Amniotic epithelial cell (primary cell): ENCODE measurements around the gene SH2D6.
A peak's percentile ranks its signal among the peaks of the same experiment; 100 is the strongest.

Source experiments
- DNase-seq: peaks from one replicate; pipeline ENCODE4 v3.0.0-alpha.2; 2010; ENCODE audit warnings: low read depth

Gene SH2D6

DNA sequence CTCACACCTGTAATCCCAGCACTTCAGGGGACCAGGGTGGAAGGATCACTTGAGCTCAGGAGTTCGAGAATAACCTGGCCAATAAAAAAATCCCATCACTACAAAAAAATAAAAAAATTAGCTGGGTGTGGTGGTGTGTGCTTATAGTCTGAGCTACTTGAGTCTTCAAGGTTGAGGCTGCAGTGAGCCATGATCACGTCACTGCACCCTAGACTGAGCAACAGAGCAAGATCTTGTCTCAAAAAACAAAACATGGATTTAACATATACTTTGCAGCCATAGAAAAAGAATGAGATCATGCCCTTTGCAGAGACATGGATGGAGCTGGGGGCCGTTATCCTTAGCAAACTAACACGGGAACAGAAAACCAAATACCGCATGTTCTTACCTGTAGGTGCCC lies 22.2 kb downstream of the SH2D6 start:
- no peak for DNase-seq

DNA sequence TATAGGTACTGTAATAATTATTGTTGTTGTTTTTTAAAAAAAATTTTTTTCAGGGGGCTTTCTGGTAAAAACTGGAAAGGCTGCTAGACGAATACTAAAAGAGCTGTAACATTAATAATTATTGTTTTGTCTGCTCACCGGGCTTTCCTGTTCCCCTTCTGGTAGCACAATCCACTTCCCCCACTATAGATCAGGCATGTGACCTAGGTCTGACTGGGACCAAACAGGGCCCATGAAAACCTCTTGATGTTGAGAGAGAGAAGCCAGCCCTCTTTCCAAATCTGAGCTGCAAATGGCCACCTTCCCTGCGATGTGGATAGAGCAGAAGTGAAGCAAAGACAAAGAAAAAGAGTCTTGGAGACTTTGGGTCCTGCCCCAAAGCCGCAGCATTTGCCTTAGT lies 23.4 kb downstream of the SH2D6 start:
- no peak for DNase-seq

DNA sequence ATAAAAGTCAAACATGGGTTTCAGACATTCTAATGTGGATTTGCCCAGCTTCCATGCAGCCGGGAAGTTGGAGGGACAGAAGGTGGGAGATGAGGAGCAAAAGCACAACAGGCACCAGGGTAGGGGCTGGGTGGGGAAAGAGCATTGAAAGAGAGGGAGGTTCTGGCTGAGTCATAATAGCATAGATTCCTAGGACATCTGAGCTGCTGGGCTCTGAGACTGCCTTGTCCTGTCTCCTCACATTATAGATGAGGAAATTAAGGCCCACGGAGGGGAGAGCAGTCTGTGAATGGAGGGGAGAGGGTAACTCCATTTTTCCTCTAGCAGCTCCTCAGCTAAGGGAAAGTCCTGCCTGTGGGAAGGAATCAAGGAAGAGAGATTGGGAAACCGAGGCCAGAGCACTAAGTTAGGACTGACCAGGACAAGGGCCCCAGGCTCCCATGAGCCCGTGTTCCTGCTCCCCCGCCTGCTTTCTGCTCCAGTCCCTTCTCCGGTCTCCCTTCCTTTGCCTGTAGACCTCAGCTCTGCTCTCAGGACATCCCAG lies 26.2 kb downstream of the SH2D6 start:
- DNase-seq = peak; percentile 58

DNA sequence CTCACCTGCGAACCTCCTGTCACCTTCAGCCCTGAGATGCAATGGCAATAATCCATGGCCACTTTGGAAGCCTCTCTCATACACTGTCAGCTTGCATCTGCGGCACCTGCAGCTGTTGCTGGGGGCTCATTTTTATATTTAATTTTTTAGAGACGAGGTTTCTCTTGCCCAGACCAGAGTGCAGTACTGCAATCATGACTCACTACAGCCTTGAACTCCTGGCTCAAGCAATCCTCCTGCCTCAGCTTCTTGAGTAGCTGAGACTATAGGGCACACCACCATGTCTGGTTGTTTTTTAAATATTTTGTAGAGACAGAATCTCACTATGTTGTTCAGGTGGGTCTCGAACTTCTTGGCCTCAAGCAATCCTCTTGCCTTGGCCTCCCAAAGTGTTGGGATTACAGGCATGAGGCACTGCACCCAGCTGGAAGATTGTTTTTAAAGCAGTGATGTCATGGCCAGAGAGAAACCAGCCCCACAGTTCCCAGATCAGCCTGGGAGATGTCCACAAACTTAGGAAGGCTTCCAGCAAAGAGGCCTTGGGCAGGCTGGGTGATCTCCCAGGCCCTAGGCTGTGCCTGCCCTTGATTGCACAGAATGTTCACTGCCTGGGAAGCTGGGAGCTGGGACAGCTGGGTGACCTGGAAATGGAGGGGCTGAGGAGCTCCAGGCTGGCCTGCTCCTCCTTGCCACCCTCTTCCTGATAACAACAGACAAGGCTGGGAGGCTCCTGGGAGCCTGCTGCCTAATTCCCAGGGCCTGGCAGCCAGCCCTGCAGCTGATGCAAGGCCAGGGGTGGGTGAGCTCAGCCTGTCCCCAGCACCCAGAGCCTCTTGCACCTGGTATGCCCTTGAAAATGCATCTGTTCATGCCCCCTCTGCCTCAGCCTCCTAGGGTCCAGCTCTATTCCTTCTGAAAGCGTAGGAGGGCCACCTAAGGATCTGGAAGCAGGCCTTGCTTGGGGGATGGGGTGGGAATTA lies 27.1 kb downstream of the SH2D6 start:
- DNase-seq = peak; percentile 84

DNA sequence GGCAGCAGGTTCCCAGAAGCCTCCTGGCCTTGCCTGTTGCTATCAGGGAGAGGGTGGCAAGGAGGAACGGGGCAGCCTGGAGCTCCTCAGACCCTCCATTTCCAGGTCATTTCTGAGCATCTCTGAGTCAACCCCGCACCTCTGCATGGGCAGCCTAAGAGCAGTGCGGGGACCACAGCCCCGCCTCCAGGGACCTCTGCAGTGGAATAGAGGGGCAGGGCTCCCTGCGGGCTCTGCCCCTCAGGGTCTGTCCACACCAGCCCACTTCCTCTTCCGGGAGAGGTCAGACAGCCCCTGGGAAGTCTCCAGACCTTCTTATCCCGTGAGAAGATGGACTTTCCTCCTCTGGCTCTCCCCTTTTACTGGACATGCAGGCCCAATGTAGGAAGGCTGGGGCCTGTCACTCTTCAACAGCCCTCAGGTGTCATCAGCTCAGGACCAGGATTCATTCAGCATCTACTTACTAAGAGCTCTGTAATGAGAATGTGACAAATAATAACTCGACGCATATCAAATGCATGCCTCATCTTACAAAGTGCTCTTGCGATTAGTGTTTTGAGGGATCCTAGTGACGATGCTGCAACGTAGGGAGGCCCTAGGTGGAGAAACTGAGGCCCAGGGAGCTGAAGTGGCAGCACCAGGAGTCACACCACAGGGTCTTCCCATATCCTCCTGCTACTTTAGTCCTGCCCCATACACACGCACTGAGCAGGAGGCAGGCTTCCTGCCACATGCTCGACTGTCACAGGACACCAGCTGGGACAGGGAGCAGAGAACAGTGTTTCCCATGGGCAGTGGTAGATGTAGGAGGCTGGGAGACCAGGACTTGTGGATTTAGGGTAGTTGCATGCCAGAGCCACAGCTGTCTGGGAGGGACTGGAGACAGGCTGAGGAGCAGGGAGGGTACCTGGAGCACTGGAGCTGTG lies 28.0 kb downstream of the SH2D6 start:
- DNase-seq = no peak

DNA sequence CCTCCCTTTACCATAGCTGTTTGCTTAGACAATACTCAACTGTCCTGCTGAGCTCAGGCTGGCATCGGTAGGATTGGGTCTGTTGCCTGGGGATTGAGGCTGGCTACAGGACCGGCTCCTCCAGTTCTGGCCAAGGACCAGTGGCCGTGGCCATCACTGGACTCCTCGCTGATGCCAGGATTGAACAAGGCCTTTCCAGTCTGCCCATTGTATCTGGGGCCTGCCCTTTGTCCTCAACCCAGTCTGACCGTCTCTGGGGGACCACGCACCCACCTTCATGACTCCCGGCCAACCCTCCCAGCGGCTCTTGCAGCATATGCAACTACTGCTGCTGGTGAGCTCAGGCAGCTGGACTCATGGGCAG lies 28.7 kb downstream of the SH2D6 start:
- DNase-seq = no peak

DNA sequence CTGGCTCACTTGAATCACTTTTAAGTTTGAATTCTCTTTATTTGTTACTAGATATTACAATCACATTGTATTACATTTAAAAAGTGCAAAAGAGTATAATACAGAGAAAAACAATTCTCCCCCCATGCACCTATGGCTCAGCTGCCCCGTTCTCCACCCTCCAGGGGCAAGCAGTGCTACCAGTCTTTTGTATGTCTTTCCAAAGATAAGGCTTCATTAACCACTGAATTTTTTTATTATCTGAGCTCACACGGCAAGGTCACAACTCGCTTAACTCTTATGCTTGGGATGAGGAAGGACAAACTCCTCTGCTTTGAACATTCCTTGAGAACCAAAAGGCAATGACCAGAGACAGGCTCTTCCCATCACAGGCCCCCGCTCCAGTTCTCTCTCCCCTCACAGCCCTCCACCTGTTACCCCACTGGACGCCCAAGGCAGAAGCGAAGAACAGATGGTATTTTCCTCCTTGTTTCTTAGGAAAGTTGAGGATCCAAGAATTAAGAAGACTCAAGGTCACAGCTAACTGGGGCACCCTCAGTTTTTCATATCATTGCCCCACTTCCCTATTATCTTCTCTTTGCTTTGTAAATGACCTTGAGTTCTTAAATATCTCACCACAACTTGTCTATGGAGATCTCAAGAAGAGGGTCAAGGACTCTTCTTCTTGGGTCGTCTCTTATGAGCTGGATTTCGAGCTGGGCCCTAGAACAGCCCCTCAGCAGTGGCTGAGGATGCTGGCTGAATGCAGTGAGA lies 30.1 kb downstream of the SH2D6 start:
- DNase-seq = no peak

DNA sequence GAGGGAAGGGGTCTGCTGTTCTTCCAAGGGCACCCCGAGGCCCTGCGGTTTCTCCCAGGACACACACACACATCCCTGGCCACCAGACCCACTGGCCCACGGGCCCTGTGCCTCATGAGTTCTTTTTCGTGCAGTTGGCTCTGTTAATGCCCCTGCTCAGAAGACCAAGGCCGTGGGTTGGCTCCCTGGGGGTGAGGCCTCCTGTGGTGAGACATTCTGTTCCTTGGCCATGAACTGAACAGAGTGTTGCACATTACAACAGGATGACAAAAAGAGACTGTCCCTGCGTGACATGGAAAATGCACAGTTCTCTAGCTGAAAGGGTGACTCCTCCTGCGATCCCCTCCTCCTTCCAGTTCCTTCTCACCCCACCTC lies 30.7 kb downstream of the SH2D6 start:
- peak; percentile 18 for DNase-seq

DNA sequence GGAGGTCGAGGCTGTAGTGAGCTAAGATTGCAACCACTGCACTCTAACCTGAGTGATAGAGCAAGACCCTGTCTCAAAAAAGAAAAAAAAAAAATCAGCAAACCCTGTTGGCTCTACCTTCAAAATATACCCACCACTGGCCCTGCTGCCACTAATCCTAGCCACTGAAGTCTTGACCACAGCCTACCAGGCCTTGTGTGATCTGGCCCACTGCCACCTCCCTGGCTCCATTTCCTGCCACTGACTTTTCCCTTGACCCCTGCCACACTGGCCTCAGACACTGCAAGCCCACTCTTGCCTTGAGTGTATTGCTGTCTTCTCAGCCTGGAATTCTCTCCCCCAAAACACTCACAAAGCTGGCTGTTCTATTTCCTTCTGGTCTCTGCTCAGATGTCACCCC lies 33.7 kb downstream of the SH2D6 start:
- no peak for DNase-seq

DNA sequence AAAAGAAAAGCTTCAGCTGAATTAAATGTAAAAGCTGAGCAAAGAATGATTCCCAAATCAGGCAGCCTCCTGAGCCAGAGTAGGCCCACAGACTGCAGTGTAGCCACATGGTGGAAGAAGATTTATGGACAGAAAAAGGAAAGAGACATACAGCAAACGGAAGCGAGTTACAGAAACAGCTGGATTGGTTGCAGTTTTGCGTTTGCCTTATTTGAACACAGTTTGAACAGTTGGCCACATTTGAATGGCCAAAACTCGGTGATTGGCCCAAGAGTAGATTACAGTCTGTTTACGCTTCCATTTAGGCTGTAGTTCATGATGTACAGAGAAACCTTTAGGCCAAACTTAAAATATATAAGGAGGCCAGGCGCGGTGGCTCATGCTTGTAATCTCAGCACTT lies 35.1 kb downstream of the SH2D6 start:
- DNase-seq = no peak

DNA sequence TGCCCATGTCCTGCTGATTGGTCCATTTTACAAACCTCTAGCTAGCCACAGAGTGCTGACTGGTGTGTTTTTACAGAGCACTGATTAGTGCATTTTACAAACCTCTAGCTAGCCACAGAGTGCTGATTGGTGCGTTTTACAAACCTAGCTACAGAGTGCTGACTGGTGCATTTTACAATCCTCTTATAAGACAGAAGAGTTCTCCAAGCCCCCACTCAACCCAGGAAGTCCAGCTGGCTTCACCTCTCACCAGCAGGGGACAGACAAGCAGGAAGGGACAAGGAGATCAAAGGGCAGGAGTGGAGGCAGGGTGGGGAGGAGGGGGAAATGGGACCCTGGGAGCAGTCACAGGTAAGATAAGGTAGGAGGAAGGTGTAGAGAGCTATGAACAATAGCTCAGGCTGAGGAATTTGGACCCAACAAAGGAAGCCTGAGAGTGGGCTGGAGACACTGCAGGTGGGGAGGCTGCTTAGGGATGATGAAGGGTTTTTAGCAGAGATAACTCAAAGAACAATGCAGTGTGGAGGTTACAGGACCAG lies 37.1 kb downstream of the SH2D6 start:
- DNase-seq = no peak

DNA sequence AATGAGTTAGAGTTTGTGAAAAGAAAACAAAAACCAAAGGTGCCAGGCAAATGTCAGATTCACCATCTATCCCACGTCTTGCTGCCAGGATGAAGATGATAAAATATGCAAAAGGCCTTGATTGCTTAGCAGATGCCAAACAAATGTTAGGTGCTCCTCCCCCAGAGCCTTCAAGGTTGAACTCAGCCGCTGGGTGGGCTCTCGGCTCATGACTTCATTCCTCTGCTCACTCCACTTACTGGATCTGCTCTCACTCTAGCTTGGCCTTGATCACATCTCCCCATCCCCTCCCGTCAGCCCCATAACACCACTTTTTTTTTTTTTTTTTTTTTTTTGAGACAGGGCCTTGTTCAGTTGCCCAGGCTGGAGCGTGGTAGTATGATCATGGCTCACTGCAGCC lies 38.5 kb downstream of the SH2D6 start:
- DNase-seq = peak; percentile 40

DNA sequence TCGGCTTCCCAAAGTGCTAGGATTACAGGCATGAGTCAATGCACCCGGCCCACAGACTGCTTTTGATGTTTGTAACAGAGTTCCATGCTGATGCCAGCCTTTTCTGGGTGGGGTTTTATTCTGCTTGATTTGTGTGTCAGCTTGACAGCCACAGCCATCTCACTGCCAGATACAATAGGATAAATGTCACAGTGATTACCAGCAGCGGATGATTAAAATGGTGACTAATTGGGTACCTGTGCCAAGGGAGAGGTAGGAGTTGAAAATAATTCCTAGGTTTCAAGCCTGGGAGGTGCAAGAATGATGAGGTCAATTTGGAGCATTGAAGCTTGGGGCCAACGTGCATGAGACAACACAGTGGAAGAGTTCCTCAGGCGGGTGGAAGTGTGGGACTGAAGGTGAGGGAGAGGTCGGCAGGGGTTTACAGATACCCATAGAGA lies 39.4 kb downstream of the SH2D6 start:
- DNase-seq = peak; percentile 31

DNA sequence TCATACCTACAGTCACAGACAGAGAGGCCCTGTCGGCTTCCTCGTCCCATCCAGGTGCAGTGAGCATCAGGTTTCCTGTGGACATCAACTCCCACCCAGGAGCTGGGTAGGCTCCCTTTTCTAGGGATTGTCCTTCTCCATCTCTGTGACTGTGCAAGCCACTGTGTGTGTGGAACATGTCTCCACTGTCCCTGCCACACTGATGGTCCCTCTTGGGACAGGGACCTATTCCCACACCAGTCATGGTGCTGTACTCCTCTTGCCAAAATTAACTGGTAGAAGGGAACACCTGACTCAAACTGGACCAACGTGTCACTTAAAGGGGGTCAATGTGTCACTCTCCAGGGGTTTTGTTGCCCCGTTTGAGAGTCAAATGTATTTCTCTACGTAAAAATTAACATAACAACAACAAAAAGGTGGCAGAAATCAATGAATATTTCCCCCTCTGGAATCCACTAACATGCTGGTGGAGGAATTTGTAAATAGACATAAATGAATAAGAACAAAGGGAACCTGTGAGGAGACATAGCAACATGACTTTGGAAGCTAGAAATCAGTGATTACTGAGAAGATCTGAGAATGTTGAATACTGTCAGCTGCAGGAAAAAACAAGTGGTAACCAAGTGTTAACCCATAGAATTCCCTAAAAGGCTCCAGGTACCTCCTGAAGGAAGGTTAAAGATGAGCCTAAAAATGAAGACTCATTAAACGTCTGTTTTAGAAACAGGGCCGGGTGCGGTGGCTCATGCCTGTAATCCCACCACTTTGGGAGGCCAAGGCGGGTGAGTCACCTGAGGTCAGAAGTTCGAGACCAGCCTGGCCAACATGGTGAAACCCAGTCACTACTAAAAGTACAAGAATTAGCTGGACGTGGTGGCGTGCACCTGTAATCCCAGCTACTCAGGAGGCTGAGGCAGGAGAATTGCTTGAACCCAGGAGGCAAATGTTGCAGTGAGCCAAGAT lies 40.4 kb downstream of the SH2D6 start:
- DNase-seq = peak; percentile 24

DNA sequence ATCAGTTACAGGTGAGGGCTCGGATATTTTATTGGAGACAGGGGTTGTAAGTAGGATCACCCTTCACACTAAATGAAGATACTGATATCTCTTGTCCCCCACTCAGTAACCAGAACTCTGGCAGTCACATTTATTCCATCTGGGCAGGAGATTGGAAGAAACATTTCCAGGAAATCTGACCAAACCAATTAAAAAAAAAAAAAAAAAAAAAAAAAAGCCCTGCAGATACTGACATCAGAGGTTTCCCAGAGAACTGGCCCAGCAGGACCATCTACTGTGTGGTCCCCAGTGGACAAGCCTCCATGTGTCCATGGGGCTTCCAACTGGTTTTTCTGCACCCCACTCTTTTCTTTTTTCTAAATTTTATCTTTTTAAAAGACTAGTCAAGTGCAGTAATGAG lies 41.3 kb downstream of the SH2D6 start:
- no peak for DNase-seq

DNA sequence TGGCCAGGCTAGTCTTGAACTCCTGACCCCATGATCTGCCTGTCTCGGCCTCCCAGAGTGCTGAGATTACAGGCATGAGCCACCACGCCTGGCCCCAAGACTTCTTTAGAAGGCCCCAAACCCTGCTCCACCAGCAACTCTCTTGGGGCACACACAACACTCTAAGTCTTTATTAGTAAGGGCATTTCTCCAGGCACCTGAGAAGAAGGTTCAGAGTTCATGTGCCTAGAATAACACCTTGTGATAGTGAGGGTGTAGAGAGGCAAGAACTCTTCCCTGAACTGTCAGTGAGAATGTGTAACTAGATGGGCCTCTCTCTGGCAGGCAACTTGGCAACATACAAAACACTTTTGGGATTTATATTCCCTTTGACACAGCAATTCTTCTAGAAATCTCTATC lies 43.8 kb downstream of the SH2D6 start:
- DNase-seq = no peak

DNA sequence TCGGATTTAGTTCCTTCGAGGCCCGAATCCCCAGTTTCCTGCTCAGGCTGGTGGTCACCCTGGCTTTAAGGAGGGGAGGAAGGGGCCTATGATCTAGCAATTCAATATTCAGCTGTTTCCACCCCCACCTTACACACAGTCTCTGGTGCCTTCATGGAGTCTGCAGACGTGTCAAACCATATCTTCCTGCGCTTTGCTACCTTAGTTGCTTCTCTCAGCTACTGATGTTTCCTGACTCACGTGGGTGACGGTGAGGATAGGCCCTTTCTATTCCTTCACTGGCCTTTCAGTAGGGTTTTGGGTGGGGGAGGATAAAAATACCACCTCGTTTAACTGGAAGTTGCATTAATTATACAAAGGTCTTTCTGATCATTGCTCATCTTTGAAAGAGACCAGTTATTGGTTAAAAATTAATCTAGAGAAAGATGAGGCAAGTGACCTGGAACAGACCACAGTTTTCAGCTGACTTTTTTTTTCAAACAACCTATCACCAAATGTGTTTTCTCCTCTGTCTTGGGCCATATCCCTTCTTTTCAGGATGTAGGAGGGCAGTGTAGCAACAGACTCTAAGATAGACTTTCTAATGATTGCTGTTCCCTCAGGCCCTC lies 49.7 kb downstream of the SH2D6 start:
- no peak for DNase-seq

DNA sequence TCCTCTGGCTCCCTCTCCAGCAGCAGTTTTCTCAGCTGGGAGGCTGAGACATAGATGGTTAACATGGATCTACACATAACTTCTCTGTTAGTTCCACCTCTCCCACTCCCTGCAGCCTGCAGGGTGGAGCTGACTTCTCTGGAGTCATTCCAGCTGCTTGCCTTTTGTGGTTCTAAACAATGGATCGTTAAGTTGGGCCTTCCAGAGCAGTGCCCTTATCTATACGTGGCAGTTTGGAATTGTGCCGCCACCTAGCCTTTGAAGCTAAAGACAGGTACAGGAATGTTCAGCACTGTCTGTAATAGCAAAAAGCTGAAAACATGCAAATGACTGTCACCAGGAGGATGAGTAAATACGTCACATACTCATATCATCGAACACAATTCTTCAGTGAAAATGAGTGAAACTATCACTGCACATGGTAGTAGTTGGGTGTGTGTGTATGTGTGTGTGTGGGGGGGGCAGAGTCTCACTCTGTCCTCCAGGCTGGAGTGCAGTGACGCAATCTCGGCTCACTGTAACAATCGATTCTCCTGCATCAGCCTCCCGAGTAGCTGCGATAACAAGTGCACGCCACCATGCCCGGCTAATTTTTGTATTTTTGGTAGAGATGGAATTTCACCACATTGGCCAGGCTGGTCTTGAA lies 50.3 kb downstream of the SH2D6 start:
- peak; percentile 46 for DNase-seq
